Right lobe of liver (tissue), 4 donors: ENCODE data around the gene MISP3.

Source experiments
- POLR2A ChIP-seq: fragments of 450-650 bp; IDR thresholded peaks from one replicate; pipeline ENCODE4 v1.6.1; 2017; ENCODE audit warnings: antibody characterized with exemption, mild to moderate bottlenecking
- TF ChIP-seq, protein P1 (sequence below), 4 donors: fragments of 200-600 bp in 3 of 4; fragments of 450-650 bp in 1 of 4; IDR thresholded peaks; one replicate each; pipeline versions ENCODE4 v1.5.1 to v1.8.0; 2016 to 2022; ENCODE audit warnings: antibody characterized with exemption in 4 of 4, mild to moderate bottlenecking in 2 of 4
- donor health status: DM: no; HTN: no; CAD: no.
- donor health status: DM: no; HTN: no; CAD: no.
- donor health status: DM: no; HTN: yes; CAD: no.

DNA sequence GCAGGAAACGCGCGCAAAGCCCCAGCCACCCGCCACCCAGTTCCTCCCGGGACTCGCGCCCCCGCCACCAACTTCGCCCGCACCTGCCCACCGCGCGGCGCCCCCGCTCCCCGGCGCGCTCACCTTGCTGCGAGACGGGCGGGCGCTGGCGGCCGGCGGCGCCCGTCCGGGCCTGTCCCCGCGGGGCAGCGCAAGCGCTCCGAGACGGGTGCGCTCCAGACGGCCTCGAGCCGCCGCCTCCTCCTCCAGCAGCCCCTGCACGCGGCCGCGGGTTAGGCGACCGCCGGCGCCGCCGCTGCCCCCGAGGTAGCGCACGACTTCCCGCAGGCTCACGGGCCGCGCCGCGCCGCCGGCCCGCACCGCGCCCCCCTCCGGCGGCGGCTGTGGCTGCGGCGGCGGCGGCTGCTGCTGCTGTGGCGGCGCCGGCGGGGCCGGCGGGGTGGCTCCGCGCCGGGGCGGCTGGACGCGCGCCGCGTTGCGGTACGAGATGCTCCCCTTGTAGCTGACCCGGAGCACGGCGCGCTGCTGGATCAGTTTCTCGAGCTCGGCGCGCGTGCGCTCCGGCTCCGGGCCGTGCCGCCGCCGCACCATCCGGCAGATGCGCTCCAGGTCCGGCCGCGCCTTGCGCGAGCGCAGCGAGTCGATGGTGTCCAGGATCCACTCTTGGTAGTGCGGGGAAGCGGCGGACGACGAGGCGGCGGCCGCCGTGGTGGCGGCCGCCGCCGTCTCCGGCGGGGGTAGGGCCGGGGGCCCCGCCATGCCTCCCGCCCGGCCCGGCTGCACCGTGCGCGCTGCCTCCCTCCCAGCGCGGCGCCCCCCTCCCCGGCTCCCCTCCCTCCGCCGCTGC is 17.3 kb downstream of the MISP3 start:
- TF ChIP-seq, protein P1, sequence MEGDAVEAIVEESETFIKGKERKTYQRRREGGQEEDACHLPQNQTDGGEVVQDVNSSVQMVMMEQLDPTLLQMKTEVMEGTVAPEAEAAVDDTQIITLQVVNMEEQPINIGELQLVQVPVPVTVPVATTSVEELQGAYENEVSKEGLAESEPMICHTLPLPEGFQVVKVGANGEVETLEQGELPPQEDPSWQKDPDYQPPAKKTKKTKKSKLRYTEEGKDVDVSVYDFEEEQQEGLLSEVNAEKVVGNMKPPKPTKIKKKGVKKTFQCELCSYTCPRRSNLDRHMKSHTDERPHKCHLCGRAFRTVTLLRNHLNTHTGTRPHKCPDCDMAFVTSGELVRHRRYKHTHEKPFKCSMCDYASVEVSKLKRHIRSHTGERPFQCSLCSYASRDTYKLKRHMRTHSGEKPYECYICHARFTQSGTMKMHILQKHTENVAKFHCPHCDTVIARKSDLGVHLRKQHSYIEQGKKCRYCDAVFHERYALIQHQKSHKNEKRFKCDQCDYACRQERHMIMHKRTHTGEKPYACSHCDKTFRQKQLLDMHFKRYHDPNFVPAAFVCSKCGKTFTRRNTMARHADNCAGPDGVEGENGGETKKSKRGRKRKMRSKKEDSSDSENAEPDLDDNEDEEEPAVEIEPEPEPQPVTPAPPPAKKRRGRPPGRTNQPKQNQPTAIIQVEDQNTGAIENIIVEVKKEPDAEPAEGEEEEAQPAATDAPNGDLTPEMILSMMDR (IDR thresholded peaks at IDR 0.05), result peak in 1 of 4 donors; percentile 15
- no peak for TF ChIP-seq POLR2A
